HG03280 (cell line): ENCODE measurements around the gene ABLIM2.

Experiments
- ATAC-seq: cut with Tn5 transposase; IDR thresholded peaks from one replicate; pipeline ENCODE4 v1.9.1; 2021; ENCODE audit warnings: mild to moderate bottlenecking, moderate library complexity; ENCODE audit not compliant: unreplicated experiment

Gene ABLIM2

GRCh38 chr4:8158710-8159536 lies at the start of gene ABLIM2:
Gene ABLIM2, minus strand, starts transcription at chr4:8158813. Its CDS starts 124 bp downstream, at chr4:8158689.
- ATAC-seq: peak; percentile 98

GRCh38 chr4:8207314-8207713 lies 48.7 kb upstream of the ABLIM2 start:
- no peak for ATAC-seq

GRCh38 chr4:8205749-8206611 lies 47.4 kb upstream of the ABLIM2 start:
- ATAC-seq: no peak

GRCh38 chr4:8205241-8205707 lies 46.7 kb upstream of the ABLIM2 start:
- ATAC-seq: no peak

- no peak for ATAC-seq
Measured at GRCh38 chr4:8204576-8205227, 46.1 kb upstream of the ABLIM2 start.

GRCh38 chr4:8203817-8204216 lies 45.2 kb upstream of the ABLIM2 start:
- ATAC-seq: no peak

- no peak for ATAC-seq
Measured at GRCh38 chr4:8203052-8203401, 44.4 kb upstream of the ABLIM2 start.

- no peak for ATAC-seq
Measured at GRCh38 chr4:8202108-8203051, 43.8 kb upstream of the ABLIM2 start.

- ATAC-seq: peak; percentile 28
Measured at GRCh38 chr4:8201321-8201781, 42.7 kb upstream of the ABLIM2 start.

- no peak for ATAC-seq
Measured at GRCh38 chr4:8200302-8200975, 41.8 kb upstream of the ABLIM2 start.

GRCh38 chr4:8199594-8200301 lies 41.1 kb upstream of the ABLIM2 start:
- no peak for ATAC-seq

GRCh38 chr4:8198906-8199593 lies 40.4 kb upstream of the ABLIM2 start, which contains the start of gene SH3TC1:
Gene SH3TC1, plus strand, starts transcription at chr4:8199290. Its CDS starts 5,905 bp downstream, at chr4:8205195.
- ATAC-seq: peak; percentile 84

GRCh38 chr4:8198206-8198905 lies 39.7 kb upstream of the ABLIM2 start:
- ATAC-seq: no peak

GRCh38 chr4:8197521-8197920 lies 38.9 kb upstream of the ABLIM2 start:
- ATAC-seq: no peak

- ATAC-seq: no peak
Measured at GRCh38 chr4:8195841-8196458, 37.3 kb upstream of the ABLIM2 start.

GRCh38 chr4:8195431-8195830 lies 36.8 kb upstream of the ABLIM2 start:
- no peak for ATAC-seq
